ENCODE results near the gene FADS2. TPM values are rescaled to one million over a fixed set of nuclear protein-coding genes. Genes with fewer than 3 reads are reported as not detected.
A peak's percentile ranks its signal among the peaks of the same experiment; 100 is the strongest.

Gene FADS2
- total RNA-seq, 1 experiment from 2014 or later: not detected

DNA sequence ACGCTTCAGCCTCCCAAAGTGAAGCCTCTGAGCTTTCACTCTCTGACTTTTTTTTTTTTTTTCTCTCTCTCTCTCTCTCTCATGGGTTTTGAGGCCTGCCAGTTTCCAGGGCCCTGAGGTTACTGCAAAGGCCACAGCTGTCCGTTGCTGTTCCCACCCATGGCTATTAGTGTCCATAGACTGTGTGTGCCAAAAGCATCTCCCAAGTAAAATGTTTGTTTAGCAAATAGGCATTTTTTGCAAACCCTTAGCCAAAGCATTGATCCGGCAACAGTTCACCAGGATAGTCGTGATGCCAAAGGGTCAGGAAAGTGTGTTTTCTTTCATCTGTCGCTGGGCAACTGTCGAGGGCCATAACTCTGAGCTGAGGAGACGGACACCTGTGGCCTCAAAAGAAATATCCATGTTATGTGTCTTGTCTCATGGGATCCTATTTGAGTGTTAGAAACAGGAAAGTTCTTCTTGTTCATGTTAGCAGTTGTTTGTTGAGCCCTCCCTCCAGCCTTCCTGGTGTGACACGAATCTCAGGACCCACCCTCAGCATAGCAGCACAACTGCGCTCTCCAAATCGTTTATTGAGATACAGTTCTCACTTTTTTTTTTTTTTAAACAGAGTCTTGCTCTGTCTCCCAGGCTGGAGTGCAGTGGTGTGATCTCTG is 18.4 kb downstream of the FADS2 start:
- DNase-seq (ENCODE audit: low spot score): no peak

DNA sequence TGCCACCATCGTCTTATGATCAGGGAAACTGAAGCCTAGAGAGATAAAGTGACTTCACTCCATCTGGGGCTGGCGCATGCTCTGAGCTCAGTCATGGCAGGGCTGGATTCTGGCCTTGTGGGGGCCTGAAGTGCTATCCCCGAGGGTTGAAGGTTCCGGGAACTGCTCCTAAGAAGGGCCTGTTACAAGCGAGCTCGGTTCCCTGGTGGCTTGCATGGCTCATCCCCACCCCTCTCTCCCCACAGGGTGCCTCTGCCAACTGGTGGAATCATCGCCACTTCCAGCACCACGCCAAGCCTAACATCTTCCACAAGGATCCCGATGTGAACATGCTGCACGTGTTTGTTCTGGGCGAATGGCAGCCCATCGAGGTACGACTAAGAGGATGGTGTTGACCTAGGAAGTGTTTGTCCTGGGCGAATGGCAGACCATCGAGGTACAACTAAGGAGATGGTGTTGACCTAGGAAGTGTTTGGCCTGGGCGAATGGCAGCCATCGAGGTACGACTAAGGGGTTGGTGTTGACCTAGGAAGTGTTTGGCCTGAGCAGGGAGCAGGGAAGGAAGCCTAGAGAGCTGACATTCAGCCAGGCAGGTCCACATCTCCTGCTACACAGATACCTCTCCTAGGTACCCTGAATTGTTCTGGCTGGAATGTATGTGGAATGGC is 19.9 kb downstream of the FADS2 start:
- DNase-seq (ENCODE audit: low spot score): no peak

DNA sequence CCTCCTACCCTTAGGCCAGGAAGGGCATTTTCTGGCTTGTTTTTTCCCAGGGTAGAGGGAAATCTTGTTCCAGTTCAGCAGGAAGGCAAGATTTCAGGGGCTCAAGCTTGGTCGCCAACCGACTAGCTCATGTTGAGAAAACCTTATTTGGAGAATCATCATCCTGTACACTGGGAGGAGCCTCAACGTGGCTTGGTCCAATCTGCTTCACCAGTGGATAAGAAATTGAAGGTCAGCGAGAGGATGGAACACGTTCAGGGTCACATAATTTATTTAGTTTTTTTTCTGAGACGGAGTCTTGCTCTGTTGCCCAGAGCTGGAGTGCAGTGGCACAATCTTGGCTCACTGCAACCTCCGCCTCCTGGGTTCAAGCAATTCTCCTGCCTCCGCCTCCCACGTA is 20.5 kb downstream of the FADS2 start:
- no peak for DNase-seq (ENCODE audit: low spot score)

DNA sequence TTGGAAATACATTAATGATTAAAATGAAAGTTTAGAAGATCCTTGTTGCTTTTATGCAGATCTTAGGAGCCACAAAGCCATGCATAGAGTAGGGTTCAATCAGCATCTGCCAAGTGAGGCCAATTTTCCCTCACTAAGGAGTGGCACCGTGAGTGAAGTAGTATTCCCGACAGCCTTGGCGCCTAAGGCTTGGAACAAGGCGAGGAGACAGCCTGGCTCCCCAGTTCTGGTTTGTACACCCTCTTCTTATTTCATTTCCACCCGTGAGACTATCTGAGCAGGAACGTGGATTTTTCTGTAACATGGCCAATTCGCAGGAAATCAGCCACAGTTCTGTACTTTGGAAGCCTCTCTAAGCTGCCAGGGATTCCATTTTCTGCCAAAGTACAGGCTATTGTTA is 22.6 kb downstream of the FADS2 start:
- DNase-seq (ENCODE audit: low spot score): no peak

GRCh38 chr11:61851113-61851899 is 23.2 kb downstream of the FADS2 start:
- no peak for DNase-seq (ENCODE audit: low spot score)

DNA sequence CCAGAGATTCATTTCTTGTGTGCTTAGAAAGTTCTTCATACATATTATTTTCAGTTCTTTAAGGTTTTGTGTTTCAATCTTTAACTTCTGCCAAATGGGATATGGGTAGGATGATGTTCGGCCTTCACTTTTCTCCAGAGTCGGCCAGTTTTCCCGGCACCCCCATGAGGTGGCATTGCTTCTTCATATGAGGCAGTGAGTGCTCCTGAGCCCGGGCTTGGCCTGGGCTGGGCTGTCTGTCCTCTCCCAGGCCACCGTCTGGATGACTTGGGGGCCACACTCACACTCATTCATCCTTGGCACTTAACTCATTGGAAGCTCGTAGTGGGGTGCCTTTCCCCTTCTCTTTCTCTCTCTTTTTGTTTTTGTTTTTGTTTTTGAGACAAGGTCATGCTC is 23.8 kb downstream of the FADS2 start:
- DNase-seq (ENCODE audit: low spot score): no peak

GRCh38 chr11:61853698-61854169 is 25.6 kb downstream of the FADS2 start:
- DNase-seq (ENCODE audit: low spot score): no peak

DNA sequence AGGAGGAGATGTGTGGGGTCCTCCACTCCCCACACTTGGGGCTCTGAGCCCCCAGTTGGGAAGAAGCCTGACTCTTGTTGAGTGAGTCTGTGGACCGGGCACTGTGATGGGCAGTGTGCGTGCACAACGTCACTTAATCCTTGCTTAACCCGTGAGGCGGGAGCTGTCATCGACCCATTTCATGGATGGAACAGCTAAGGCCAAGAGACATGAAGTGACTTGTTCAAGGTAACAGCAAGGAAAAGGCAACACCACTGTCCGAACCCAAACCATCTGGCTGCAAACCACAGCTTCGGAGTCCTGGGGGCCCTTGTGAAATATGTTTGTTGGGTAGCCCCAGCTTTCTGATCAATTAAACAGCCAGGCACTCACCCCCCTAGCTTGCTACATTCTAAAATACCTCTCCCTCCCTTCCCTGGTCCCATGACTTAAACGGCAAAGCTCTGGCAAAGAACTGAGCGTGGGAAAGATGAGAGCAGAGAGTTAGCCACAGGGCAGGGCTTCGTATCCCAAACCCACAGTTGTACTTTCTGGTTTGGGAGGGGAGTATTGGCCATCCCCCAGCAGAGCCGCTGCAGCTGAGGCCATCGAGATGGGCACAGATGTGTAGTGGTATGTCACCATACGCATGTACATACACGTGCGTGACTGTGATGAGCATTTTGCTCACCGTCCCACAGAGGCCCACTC is 26.3 kb downstream of the FADS2 start:
- DNase-seq (ENCODE audit: low spot score): no peak

DNA sequence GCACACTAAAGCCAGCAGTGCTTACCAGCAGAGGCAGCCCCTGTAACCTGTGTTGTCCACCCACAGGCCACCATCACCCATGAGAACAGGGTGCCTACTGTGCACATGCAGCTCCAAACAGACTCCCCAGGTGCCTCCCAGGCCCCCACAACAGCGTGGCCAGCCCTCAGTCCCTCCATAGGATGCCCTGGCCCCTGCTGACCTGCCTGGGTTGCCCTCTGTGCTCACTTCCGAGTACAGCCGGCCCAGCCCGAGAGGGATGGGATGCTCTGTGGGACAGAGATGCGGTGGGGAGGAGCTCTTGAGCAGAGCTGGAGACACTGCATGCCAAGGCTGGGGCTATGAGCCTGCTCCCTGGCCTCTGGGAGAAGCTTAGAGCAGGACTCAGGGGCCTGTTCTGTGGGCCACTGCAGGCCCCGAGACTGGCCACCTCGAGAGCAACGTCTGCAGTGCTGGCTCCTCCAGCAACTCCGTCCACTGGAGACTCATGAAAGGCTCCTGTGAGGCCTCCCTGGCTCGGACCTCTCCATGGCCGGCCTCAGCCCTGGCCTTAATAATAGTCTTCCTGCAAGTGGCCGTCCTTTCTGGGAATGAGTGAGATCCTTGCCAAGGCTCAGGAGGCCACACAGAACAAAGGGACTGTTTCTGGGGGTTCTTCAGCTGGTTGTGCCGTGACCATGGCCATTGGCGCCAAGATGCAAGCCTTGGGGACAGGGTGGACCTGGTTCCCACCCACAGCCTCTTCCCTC is 27.0 kb downstream of the FADS2 start:
- no peak for DNase-seq (ENCODE audit: low spot score)

DNA sequence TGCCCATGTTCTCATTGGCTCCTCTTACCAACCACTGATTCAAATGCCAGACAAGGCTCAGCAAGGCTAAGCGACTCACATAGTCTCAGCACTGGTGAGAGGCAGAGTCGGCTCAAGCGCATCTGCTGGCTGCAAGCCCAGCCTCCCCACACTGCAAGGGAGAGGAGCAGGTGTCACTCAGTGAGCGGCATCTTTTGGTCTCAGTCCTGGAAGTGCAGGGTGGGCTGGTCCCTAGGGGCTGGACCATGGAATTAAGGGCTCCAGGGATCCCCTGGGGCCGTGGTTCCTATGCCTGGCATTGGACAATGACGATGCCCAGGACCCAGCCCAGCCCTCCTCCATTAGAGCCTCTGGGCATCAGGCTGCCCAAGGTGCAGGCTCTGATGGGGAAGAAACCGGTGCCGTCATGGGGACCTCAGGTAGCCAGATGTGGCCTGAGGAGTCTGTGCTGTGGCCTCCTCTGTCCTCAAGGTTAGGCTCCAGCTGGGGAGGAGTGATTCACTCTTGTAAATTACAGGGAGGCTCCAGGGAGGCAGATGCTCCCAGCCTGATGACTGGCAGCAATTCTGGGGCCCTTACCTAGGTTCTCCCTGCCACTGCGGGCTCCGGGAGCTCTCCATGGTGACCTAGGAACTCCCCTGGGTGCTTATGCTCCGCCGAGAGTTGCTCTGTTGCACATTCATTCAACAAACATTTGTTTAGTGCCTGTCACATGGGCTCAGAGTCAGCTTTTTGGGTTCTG is 28.0 kb downstream of the FADS2 start:
- DNase-seq (ENCODE audit: low spot score): no peak

- DNase-seq (ENCODE audit: low spot score): peak; percentile 61
These were observed 32.2 kb downstream of the FADS2 start for GRCh38 chr11:61860054-61860903.

GRCh38 chr11:61861634-61862033 is 33.5 kb downstream of the FADS2 start:
- DNase-seq (ENCODE audit: low spot score): no peak

- no peak for DNase-seq (ENCODE audit: low spot score)
These were observed 34.8 kb downstream of the FADS2 start for GRCh38 chr11:61862714-61863547.

DNA sequence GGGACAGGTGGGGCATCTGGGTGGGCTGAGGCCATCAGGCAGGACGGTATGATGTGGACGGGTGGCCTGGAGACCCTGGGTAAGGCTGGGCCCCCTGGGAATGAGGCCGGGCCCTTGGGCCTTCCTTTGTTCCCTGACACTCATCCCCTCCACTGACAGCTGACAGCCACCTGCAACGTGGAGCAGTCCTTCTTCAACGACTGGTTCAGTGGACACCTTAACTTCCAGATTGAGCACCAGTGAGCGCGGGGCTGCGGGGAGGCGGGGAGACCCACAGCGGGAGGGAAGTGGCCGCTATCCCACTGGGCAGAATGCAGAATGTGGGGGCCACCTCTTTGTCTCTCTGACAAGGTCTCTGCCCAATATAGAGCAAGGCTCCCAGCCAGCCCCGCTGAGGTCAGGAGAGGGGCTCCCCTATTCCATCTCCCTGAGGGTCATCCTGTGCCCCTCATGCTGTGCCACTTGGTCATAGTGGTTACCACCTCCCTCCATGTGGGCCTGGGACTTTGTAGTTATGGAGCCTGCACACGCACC is 35.5 kb downstream of the FADS2 start:
- DNase-seq (ENCODE audit: low spot score): no peak

GRCh38 chr11:61864814-61865775 is 37.0 kb downstream of the FADS2 start:
- no peak for DNase-seq (ENCODE audit: low spot score)

GRCh38 chr11:61866231-61866957 is 38.3 kb downstream of the FADS2 start:
- DNase-seq (ENCODE audit: low spot score): no peak

GRCh38 chr11:61866958-61867343 is 38.9 kb downstream of the FADS2 start:
- no peak for DNase-seq (ENCODE audit: low spot score)

Data from HT-29 (cell line).